PFSK-1 (cell line): ENCODE data around the gene SMOC2.

ENCODE experiments used
- POLR2AphosphoS5 ChIP-seq: IDR thresholded peaks from 2 replicates; pipeline ENCODE4 v1.6.1; 2012; ENCODE audit warnings: low read depth, mild to moderate bottlenecking, control low read depth, low read length, moderate library complexity
- REST ChIP-seq, 2 experiments: IDR thresholded peaks; 2 replicates each; pipeline versions ENCODE4 v1.6.1 to v1.8.0; 2011 to 2012; ENCODE audit warnings: low read depth in 2 of 2, low read length in 2 of 2, control low read depth in 1 of 2, inconsistent platforms in 1 of 2, mild to moderate bottlenecking in 1 of 2, moderate library complexity in 1 of 2; ENCODE audit not compliant: insufficient read depth in 1 of 2
- SIN3A ChIP-seq: IDR thresholded peaks from 2 replicates; pipeline ENCODE4 v1.6.1; 2012; ENCODE audit warnings: mild to moderate bottlenecking, low read length, moderate library complexity, borderline replicate concordance; ENCODE audit not compliant: insufficient read depth
- TAF1 ChIP-seq: IDR thresholded peaks from 2 replicates; pipeline ENCODE4 v1.6.1; 2012; ENCODE audit warnings: low read length, control low read depth, borderline replicate concordance; ENCODE audit not compliant: insufficient read depth

- TF ChIP-seq POLR2AphosphoS5 = no peak
- TF ChIP-seq TAF1 = no peak
- TF ChIP-seq SIN3A = no peak
- TF ChIP-seq REST (IDR thresholded peaks at IDR 0.05; ENCODE audit: insufficient read depth in 1 of 2, low read depth in 2 of 2, low read length in 2 of 2) = no peak
Measured at GRCh38 chr6:168650671-168651111, 209.7 kb downstream of the SMOC2 start.
